Measurements from ENCODE around the gene NYAP1.
"Not testable (repeated sequence)": the region's sequence is repeated elsewhere in the genome, so short reads cannot be mapped to it uniquely, and the experiment has no call there.

Gene NYAP1

GRCh38 chr7:100483722-100484672 is at the start of gene NYAP1:
Gene NYAP1 (plus strand): TSS chr7:100483927. CDS start chr7:100485312, 1,385 bp downstream.
- Mint-ChIP-seq H3K4me3 (peak within 1 kb of the TSS; percentile 81), H3K9me3 (no peaks in the 10 kb centered on the region), H3K4me1 (peaks cover 14% of the 10 kb centered on the region), H3K36me3 (ENCODE audit: low read depth) (no peaks in the 10 kb centered on the region), H3K27me3 (no peaks in the 10 kb centered on the region), H3K27ac (peak within 1 kb of the TSS; percentile 76)
- ATAC-seq: peak; percentile 1
- DNase-seq: peak; percentile 41

DNA sequence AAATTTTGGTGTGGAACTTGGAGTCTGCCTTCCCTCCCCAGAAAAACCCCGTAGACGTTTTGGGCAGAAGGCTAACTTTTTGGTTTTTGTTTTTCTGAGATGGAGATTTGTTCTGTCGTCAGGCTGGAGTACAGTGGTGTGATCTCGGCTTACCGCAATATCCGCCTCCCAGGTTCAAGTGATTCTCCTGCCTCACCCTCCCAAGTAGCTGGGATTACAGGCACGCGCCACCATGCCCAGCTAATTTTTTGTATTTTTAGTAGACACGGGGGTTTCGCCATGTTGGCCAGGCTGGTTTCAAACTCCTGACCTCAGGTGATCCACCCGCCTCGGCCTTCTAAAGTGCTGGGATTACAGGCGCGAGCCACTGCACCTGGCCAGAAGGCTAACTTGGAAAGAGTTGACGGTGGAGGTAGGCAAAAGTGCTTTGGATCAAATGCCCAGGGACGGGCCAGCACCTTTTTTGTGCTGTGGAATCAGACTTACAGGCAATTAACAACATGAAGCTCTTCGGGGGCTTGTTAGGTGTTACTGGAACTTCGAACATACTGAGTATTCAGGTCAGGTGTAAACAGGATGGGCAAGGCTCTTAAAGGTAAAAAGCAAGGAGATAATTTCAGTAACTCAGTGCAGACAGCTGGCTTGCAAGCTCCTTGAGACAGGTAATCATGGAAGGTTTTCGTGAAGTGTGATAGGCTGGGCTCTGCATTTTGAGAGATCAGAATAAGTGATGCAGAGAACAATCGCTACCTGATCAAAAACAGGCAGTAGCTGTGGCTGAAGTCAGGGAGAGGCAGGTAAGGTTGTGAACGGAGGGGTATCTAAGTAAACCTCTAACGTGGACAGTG is 49.2 kb upstream of the NYAP1 start:
- DNase-seq: no peak
- peaks cover 52% of the 10 kb centered on the region for H3K4me1 Mint-ChIP-seq

DNA sequence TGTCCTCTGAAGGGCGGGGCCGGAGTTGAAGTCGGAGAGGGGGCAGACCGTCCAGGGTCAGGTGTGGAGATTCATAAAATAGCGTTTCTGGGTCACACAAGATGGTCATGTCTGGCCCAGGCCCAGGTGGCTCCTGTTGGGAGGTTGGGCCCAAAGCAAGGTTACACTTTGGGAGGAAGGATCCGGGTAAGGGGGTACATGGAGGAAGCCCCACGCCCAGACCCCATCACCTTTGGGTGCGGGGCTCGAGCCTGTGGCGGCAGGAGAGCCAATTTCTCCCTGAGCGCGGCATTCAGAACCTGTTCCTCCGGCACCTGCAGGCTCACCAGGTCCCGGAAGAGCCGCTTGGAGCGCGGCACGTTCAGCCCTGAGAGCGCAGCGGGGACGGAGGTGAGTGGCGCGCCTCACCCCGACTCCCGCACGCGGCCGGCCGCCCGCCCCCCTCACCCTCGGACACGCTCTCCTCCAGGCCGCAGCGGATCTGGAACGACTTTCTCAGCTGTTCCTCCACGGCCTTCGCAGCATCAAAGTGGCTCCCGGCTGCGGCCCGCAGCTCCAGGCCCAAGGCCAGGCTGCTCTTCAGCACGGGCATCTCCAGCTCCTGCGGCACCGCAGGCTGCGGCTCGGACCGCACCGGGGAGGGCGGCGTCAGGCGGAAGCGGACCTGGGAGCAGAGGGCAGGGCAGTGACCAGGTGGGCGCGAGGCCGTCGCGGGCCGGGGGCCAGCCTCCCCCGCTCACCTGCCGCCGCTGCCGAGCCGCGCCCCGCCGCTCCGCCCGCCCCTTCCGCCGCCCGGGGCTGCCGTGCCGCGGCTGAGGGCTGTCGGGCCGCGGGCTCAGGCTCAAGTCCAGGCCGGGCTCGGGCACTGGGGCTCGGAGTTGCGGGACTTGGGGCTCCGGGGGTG is 48.1 kb upstream of the NYAP1 start:
- peak; percentile 8 for ATAC-seq

More for the DNA sequence above, 49.2 kb upstream of the NYAP1 start:
- Mint-ChIP-seq H3K27ac (peak overlapping the region; percentile 94), H3K4me3 (peak overlapping the region; percentile 94), H3K27me3 (peaks cover 2% of the 10 kb centered on the region), H3K9me3 (peaks cover under 1% of the 10 kb centered on the region), H3K36me3 (ENCODE audit: low read depth) (peaks cover 51% of the 10 kb centered on the region)
- ATAC-seq: no peak

DNA sequence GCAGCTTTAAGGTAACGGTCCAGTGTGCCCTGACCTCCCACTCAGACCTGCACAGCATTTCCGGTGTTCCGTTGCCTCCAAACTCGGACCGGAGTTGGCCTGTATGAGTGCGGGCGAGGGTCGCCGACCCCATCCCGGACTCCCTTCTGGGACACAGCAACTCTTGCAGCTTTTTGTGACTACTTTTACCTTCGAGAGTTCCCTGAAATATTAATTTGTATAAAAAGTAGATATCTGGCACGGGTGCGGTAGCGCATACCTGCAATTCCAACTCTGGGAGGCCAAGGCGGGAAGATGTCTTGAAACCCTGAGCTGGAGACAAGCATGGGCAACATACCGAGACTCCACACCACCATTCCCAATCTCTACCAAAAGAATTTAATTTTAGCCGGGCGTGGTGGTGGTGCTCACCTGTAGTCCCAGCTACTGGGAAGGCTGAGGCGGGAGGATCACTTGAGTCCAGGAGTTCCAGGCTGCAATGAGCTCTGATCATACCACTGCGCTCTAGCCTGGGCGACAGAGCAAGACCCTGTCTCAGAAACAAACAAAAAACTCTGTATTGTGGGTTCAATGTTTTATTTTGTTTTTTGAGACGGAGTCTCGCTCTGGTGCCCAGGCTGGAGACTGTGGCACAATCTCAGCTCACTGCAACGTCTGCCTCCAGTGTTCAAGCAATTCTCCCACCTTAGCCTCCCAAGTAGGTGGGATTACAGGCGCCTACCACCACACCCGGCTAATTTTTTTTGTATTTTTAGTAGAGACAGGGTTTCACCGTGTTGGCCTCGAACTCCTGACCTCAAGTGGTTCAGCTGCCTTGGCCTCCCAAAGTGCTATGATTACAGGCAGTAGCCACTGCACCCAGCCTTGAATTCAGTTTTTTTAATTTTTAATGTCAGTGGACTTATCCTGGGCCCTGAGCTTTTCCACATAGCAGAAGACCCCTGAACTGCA is 46.3 kb upstream of the NYAP1 start:
- DNase-seq (no peak), ATAC-seq (no peak)
- Mint-ChIP-seq H3K4me3 (peak overlapping the region; percentile 89), H3K9me3 (no peaks in the 10 kb centered on the region), H3K27me3 (no peaks in the 10 kb centered on the region), H3K27ac (no peak overlapping the region), H3K4me1 (peaks cover 33% of the 10 kb centered on the region), H3K36me3 (ENCODE audit: low read depth) (peaks cover 33% of the 10 kb centered on the region)

More for the DNA sequence above, 48.1 kb upstream of the NYAP1 start:
- Mint-ChIP-seq H3K27me3 (no peaks in the 10 kb centered on the region), H3K4me3 (peak overlapping the region; percentile 94), H3K36me3 (ENCODE audit: low read depth) (peaks cover 46% of the 10 kb centered on the region), H3K4me1 (peaks cover 46% of the 10 kb centered on the region), H3K27ac (peak overlapping the region; percentile 94), H3K9me3 (no peaks in the 10 kb centered on the region)
- DNase-seq: peak; percentile 48

- Mint-ChIP-seq H3K27me3 (no peaks in the 10 kb centered on the region), H3K4me1 (peaks cover 25% of the 10 kb centered on the region), H3K27ac (no peak overlapping the region), H3K36me3 (ENCODE audit: low read depth) (peaks cover 26% of the 10 kb centered on the region), H3K9me3 (no peaks in the 10 kb centered on the region), H3K4me3 (no peak overlapping the region)
- DNase-seq: no peak
- no peak for ATAC-seq
Observed at GRCh38 chr7:100438172-100438571, 45.6 kb upstream of the NYAP1 start.

DNA sequence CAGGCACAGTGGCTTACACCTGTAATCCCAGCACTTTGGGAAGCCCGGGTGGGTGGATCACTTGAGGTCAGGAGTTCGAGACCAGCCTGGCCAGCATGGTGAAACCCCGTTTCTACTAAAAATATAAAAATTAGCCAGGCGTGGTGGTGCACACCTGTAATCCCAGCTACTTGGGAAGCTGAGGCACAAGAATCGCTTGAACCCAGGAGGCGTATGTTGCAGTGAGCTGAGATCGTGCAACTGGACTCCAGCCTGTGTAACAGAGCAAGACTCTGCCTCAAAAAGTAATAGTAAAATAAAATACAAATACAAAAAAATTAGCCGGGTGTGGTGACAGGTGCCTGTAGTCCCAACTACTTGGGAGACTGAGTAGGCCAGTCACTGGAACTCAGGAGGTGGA is 45.0 kb upstream of the NYAP1 start:
- not testable (repeated sequence) for H3K27me3 Mint-ChIP-seq, H3K4me3 Mint-ChIP-seq, H3K27ac Mint-ChIP-seq, ATAC-seq, H3K9me3 Mint-ChIP-seq, DNase-seq
- Mint-ChIP-seq H3K36me3 (ENCODE audit: low read depth) (peaks cover 21% of the 10 kb centered on the region), H3K4me1 (peaks cover 20% of the 10 kb centered on the region)

- not testable (repeated sequence) for H3K27me3 Mint-ChIP-seq, ATAC-seq, H3K4me3 Mint-ChIP-seq, H3K27ac Mint-ChIP-seq, DNase-seq, H3K9me3 Mint-ChIP-seq
- Mint-ChIP-seq H3K36me3 (ENCODE audit: low read depth) (peaks cover 16% of the 10 kb centered on the region), H3K4me1 (peaks cover 20% of the 10 kb centered on the region)
Observed at GRCh38 chr7:100439244-100439643, 44.5 kb upstream of the NYAP1 start.

DNA sequence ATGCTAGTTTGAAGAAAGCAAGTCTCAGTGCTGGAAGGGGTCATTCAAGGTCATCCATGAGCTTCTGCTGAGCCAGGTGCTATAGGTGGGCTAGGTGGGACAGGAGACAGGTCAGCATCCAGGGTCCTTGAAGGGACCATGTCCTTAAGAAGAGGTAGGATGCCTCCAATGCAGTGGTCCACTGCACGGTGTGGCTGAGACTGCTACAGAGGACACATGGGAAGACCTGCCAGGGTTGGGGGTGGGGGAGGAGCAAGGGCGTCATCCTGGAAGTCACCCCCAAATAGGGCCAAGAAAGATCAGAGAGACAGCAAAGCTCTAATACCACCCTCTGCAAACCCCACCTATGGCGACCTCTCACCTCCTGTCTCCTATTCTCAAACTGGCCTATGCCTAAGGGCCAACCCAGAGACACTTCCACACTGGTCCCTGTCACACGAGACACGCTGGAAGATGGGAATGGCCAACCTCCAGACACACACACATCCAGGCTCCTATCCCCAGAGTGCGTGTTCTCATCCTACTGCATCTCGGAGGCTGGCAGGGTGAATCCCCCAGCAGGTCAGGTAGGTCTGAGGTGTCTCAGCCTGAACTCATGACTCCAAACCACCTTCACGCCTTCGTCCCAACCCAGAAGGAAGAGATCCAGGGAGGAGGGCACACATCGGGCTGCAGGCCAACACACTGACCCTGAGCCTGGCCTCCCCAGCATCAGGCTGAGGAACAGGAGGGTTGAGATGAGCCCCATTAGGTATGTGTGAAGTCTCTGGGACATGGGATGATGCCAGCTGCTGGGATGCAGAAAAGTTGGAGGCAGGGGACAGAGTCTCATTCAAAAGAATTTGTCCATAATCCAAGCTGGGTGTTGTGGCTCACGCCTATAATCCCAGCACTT is 41.8 kb upstream of the NYAP1 start:
- DNase-seq (no peak), ATAC-seq (no peak)
- peaks cover 19% of the 10 kb centered on the region for H3K4me1 Mint-ChIP-seq
- no peaks in the 10 kb centered on the region for H3K36me3 Mint-ChIP-seq (ENCODE audit: low read depth)
- H3K27me3 Mint-ChIP-seq: no peaks in the 10 kb centered on the region
- H3K27ac Mint-ChIP-seq: no peak overlapping the region
- H3K9me3 Mint-ChIP-seq: no peaks in the 10 kb centered on the region
- no peak overlapping the region for H3K4me3 Mint-ChIP-seq

- DNase-seq: no peak
- Mint-ChIP-seq H3K27ac (no peak overlapping the region), H3K4me1 (peaks cover 19% of the 10 kb centered on the region), H3K27me3 (no peaks in the 10 kb centered on the region), H3K4me3 (no peak overlapping the region), H3K36me3 (ENCODE audit: low read depth) (no peaks in the 10 kb centered on the region), H3K9me3 (no peaks in the 10 kb centered on the region)
- ATAC-seq: no peak
Observed at GRCh38 chr7:100443096-100443840, 40.5 kb upstream of the NYAP1 start.

GRCh38 chr7:100444311-100445278 is 39.1 kb upstream of the NYAP1 start:
- H3K27me3 Mint-ChIP-seq: no peaks in the 10 kb centered on the region
- ATAC-seq (peak; percentile 71), DNase-seq (no peak)
- H3K27ac Mint-ChIP-seq: peak overlapping the region; percentile 77
- no peak overlapping the region for H3K4me3 Mint-ChIP-seq
- no peaks in the 10 kb centered on the region for H3K36me3 Mint-ChIP-seq (ENCODE audit: low read depth)
- H3K9me3 Mint-ChIP-seq: no peaks in the 10 kb centered on the region
- peaks cover 19% of the 10 kb centered on the region for H3K4me1 Mint-ChIP-seq

GRCh38 chr7:100446040-100446439 is 37.7 kb upstream of the NYAP1 start:
- H3K27ac Mint-ChIP-seq: no peak overlapping the region
- H3K4me3 Mint-ChIP-seq: no peak overlapping the region
- ATAC-seq (no peak), DNase-seq (no peak)
- H3K9me3 Mint-ChIP-seq: no peaks in the 10 kb centered on the region
- peaks cover 26% of the 10 kb centered on the region for H3K4me1 Mint-ChIP-seq
- no peaks in the 10 kb centered on the region for H3K36me3 Mint-ChIP-seq (ENCODE audit: low read depth)
- no peaks in the 10 kb centered on the region for H3K27me3 Mint-ChIP-seq

All from activated naive CD8-positive, alpha-beta T cell treated with anti-CD3 and anti-CD28 coated beads, Interleukin-2, amount 50 U/mL, for 24 hours (primary cell).